ENCODE data around the gene MYL2. TPM values are rescaled to one million over a fixed set of nuclear protein-coding genes. Genes with fewer than 3 reads are reported as not detected.

Gene MYL2
- total RNA-seq, 1 experiment from 2014 or later: 0.39 TPM

DNA sequence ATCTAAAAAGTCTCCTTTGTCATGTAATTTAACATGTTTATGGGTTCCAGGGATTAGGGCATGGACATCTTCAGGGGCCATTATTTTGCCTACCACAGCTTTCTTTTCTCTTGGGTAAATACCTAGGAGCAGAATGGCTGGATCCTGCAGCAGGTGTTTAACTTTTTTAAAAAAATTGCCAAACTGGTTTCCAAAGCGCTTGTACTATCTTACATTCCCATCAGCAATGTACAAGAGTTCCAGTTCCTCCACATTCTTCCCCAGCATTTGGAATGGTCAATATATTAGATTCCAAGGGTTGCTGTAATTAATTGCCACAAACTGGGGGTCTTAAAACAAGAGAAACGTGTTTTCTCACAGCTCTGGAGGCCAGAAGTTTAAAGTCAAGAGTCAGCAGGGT lies 27.7 kb upstream of the MYL2 start:
- TF ChIP-seq EZH2 (IDR thresholded peaks at IDR 0.05) (no peak), CEBPB (IDR thresholded peaks at IDR 0.05; ENCODE audit: low read depth) (no peak), SIN3A (IDR thresholded peaks at IDR 0.05; ENCODE audit: low read depth) (no peak), ATF3 (IDR thresholded peaks at IDR 0.05) (no peak), ZFX (IDR thresholded peaks at IDR 0.05) (no peak), ZNF274 (IDR thresholded peaks at IDR 0.05; ENCODE audit: low read depth, low read length) (no peak), ZBTB33 (IDR thresholded peaks at IDR 0.05; ENCODE audit: extremely low read depth, insufficient replicate concordance, low read length) (no peak), SP1 (IDR thresholded peaks at IDR 0.05; ENCODE audit: low read depth) (no peak), CBX3 (IDR thresholded peaks at IDR 0.05; ENCODE audit: low read depth) (no peak), CTCF (IDR thresholded peaks at IDR 0.05 in 2 of 3, conservative IDR thresholded peaks at IDR 0.05 in 1 of 3; ENCODE audit: borderline replicate concordance in 1 of 3, insufficient read depth in 1 of 3, low read depth in 2 of 3, low read length in 2 of 3) (no peak), EGR1 (IDR thresholded peaks at IDR 0.05; ENCODE audit: low read depth) (no peak), ELF1 (IDR thresholded peaks at IDR 0.05; ENCODE audit: borderline replicate concordance, low read depth) (no peak), POLR2A (IDR thresholded peaks at IDR 0.05; ENCODE audit: borderline replicate concordance, extremely low read depth, insufficient read depth, insufficient read length) (no peak), REST (IDR thresholded peaks at IDR 0.05; ENCODE audit: low read depth) (no peak), POLR2AphosphoS5 (IDR thresholded peaks at IDR 0.05; ENCODE audit: low read depth, low read length) (no peak), JUND (IDR thresholded peaks at IDR 0.05) (no peak), EZH2phosphoT487 (IDR thresholded peaks at IDR 0.05; ENCODE audit: borderline replicate concordance) (no peak), YY1 (IDR thresholded peaks at IDR 0.05; ENCODE audit: extremely low read depth, insufficient replicate concordance, low read depth, low read length) (no peak)
- Histone ChIP-seq H3K27ac (ENCODE audit: low read depth, low read length) (no peak overlapping the region), H4K20me1 (ENCODE audit: insufficient read depth) (no peaks in the 10 kb centered on the region), H3K27me3 (ENCODE audit: insufficient read depth, low read length) (no peaks in the 10 kb centered on the region), H3K9ac (ENCODE audit: low read length) (no peak overlapping the region), H3K36me3 (ENCODE audit: control insufficient read depth in 1 of 2, insufficient read depth in 2 of 2, low read length in 2 of 2) (no peaks in the 10 kb centered on the region), H3K4me2 (ENCODE audit: low read length) (no peak overlapping the region), H3K9me2 (ENCODE audit: insufficient read depth) (no peaks in the 10 kb centered on the region), H3K79me2 (ENCODE audit: insufficient read depth, low read length) (no peaks in the 10 kb centered on the region), H3K4me3 (replicated peaks in 1 of 2; ENCODE audit: low read depth in 1 of 2, low read length in 2 of 2) (no peak overlapping the region), H3K4me1 (ENCODE audit: control insufficient read depth in 1 of 2, insufficient read depth in 2 of 2, low read length in 2 of 2) (no peaks in the 10 kb centered on the region), H3K9me3 (ENCODE audit: control insufficient read depth in 1 of 2, insufficient read depth in 1 of 2, low read depth in 1 of 2, low read length in 2 of 2) (peaks cover 0 to 10% of the 10 kb centered on the region in 2 experiments; a peak in 1 of 4 replicates), H2AFZ (ENCODE audit: low read depth, low read length, poor library complexity, severe bottlenecking) (no peak overlapping the region)
- BruUV-seq (replicated peaks): no TSS peak
- ATAC-seq (no peak), DNase-seq (ENCODE audit: low read depth, low spot score) (no peak)
- ChIA-PET CTCF (no interaction called here), RAD21 (ENCODE audit: low non-redundant PET in 1 of 2, low total read pairs in 2 of 2, uncharacterized antibody in 2 of 2, unreplicated experiment in 2 of 2) (no interaction called here), POLR2A (no interaction called here)
- intact Hi-C loops (cut with micrococcal nuclease): no loop called here
